Astrocyte (in vitro differentiated cells and primary cell): ENCODE results near the gene MACROH2A1. TPM values are rescaled to one million over a fixed set of nuclear protein-coding genes. Genes with fewer than 3 reads are reported as not detected.

Experiments
- DNase-seq: peaks from one replicate; pipeline ENCODE4 v3.0.0-alpha.2; 2010; ENCODE audit warnings: low read depth
- FAIRE-seq: peaks from 2 replicates; lab custom pipeline; 2011; peaks lifted over from hg19 to GRCh38; lab: Jason Lieb, UNC
- H2AFZ ChIP-seq: 2 replicates; pipeline ENCODE4 v1.6.0; 2012; ENCODE audit warnings: low read depth, low read length, inconsistent platforms
- H3K27ac ChIP-seq: 2 replicates; pipeline ENCODE4 v1.5.1; 2011; ENCODE audit warnings: low read depth, low read length, inconsistent platforms
- H3K27me3 ChIP-seq: 2 replicates; pipeline ENCODE4 v1.6.0; 2011; ENCODE audit warnings: low read length, inconsistent platforms; ENCODE audit not compliant: insufficient read depth
- H3K36me3 ChIP-seq: 2 replicates; pipeline ENCODE4 v1.5.1; 2011; ENCODE audit warnings: low read length, inconsistent platforms; ENCODE audit not compliant: insufficient read depth
- H3K4me1 ChIP-seq: 2 replicates; pipeline ENCODE4 v1.5.1; 2011; ENCODE audit warnings: low read length, inconsistent platforms; ENCODE audit not compliant: insufficient read depth
- H3K4me2 ChIP-seq: 2 replicates; pipeline ENCODE4 v1.6.0; 2012; ENCODE audit warnings: low read length, inconsistent platforms
- H3K4me3 ChIP-seq: 2 replicates; pipeline ENCODE4 v1.5.1; 2011; ENCODE audit warnings: low read depth, mild to moderate bottlenecking, low read length, inconsistent platforms; ENCODE audit not compliant: insufficient read depth
- H3K79me2 ChIP-seq: 2 replicates; pipeline ENCODE4 v1.6.0; 2012; ENCODE audit warnings: mild to moderate bottlenecking, low read length, inconsistent platforms; ENCODE audit not compliant: insufficient read depth
- H3K9ac ChIP-seq: 2 replicates; pipeline ENCODE4 v1.6.0; 2012; ENCODE audit warnings: mild to moderate bottlenecking, low read length, inconsistent platforms
- H3K9me3 ChIP-seq: 2 replicates; pipeline ENCODE4 v1.5.1; 2012; ENCODE audit warnings: low read depth, mild to moderate bottlenecking, low read length, inconsistent platforms; ENCODE audit not compliant: insufficient read depth
- H4K20me1 ChIP-seq: 2 replicates; pipeline ENCODE4 v1.6.0; 2012; ENCODE audit warnings: low read length, inconsistent platforms; ENCODE audit not compliant: insufficient read depth
- H3K27ac Mint-ChIP-seq: one replicate; pipeline ENCODE4 v1.8.0; 2021; ENCODE audit warnings: mild to moderate bottlenecking, mixed read lengths; ENCODE audit not compliant: unreplicated experiment
- H3K27me3 Mint-ChIP-seq: one replicate; pipeline ENCODE4 v1.8.0; 2021; ENCODE audit warnings: low read depth, mixed read lengths; ENCODE audit not compliant: unreplicated experiment
- H3K36me3 Mint-ChIP-seq: one replicate; pipeline ENCODE4 v1.8.0; 2021; ENCODE audit warnings: low read depth, mixed read lengths; ENCODE audit not compliant: unreplicated experiment
- H3K4me1 Mint-ChIP-seq: one replicate; pipeline ENCODE4 v1.8.0; 2021; ENCODE audit warnings: low read depth, mixed read lengths; ENCODE audit not compliant: unreplicated experiment
- H3K4me3 Mint-ChIP-seq: one replicate; pipeline ENCODE4 v1.8.0; 2021; ENCODE audit warnings: mild to moderate bottlenecking, moderate library complexity, mixed read lengths; ENCODE audit not compliant: unreplicated experiment
- H3K9me3 Mint-ChIP-seq: one replicate; pipeline ENCODE4 v1.8.0; 2021; ENCODE audit warnings: mild to moderate bottlenecking, mixed read lengths; ENCODE audit not compliant: unreplicated experiment
- EZH2 ChIP-seq: IDR thresholded peaks from 2 replicates; pipeline ENCODE4 v1.6.1; 2012; ENCODE audit warnings: mild to moderate bottlenecking, low read length, inconsistent platforms; ENCODE audit not compliant: insufficient read depth
- total RNA-seq: library from RNA; stranded (reverse); gene quantifications from 2 replicates; pipeline ENCODE4 v1.2.1, GENCODE V29; 2021
- TF ChIP-seq, protein P1 (sequence below): IDR thresholded peaks from 2 replicates; pipeline ENCODE4 v1.5.1; 2011; ENCODE audit warnings: low read depth, mild to moderate bottlenecking, inconsistent platforms, low read length, moderate library complexity; ENCODE audit not compliant: insufficient read depth

The MACROH2A1 gene
- total RNA-seq, 1 donor from 2014 or later, result 143 TPM

DNA sequence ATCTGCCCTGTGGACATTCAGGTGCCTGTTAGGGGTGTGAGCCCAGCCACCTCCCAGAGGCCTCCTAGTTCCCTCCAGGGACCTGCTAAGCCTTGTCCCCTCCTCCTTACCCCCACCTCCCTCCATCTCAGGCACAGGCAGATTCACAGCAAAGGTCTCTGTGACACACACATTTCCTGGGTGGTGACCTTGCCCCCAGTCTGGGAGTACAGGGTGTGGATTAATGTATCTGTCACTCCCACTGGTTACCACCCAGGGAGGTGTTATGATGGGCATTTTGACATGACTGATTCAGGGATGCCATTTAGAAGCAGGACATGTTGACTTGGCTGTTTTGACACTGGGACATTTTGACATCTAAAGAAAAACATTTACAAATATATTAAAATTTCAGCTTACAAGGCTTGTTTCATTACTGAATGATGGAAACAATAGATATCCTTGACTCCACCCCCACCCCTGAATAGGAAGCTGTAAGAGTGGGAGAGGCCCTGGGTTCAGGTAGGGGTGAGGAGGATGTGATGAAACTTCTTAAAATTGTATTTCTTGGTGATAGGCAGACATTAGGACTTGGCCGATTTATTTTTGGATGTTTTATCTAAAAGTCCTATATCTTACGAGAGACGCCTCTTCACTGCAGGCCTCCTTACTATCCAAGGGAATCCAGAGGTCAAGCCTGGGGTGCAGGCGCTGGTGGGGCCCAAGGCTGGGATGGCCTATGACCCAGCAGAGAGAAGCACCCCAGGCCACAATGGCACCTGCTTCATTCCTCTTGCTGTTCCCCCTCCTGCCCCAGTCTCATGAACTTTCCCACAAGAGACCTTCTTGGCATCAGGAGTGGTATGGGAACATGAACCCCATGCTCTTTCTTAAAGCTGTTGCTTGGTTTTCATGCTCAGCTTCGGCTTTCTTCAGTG lies 101.9 kb downstream of the MACROH2A1 start:
- peaks cover under 1% of the 10 kb centered on the region for H3K27me3 Mint-ChIP-seq
- Histone ChIP-seq H2AFZ (no peak overlapping the region), H3K27me3 (no peaks in the 10 kb centered on the region), H3K9ac (no peak overlapping the region), H3K4me2 (no peak overlapping the region), H3K36me3 (no peaks in the 10 kb centered on the region), H3K79me2 (no peaks in the 10 kb centered on the region), H4K20me1 (no peaks in the 10 kb centered on the region), H3K9me3 (no peaks in the 10 kb centered on the region), H3K4me1 (no peaks in the 10 kb centered on the region), H3K4me3 (no peak overlapping the region), H3K27ac (no peak overlapping the region)
- no peak overlapping the region for H3K4me3 Mint-ChIP-seq
- no peaks in the 10 kb centered on the region for H3K9me3 Mint-ChIP-seq
- DNase-seq, result no peak
- no peaks in the 10 kb centered on the region for H3K36me3 Mint-ChIP-seq
- no peaks in the 10 kb centered on the region for H3K4me1 Mint-ChIP-seq
- TF ChIP-seq, protein P1, sequence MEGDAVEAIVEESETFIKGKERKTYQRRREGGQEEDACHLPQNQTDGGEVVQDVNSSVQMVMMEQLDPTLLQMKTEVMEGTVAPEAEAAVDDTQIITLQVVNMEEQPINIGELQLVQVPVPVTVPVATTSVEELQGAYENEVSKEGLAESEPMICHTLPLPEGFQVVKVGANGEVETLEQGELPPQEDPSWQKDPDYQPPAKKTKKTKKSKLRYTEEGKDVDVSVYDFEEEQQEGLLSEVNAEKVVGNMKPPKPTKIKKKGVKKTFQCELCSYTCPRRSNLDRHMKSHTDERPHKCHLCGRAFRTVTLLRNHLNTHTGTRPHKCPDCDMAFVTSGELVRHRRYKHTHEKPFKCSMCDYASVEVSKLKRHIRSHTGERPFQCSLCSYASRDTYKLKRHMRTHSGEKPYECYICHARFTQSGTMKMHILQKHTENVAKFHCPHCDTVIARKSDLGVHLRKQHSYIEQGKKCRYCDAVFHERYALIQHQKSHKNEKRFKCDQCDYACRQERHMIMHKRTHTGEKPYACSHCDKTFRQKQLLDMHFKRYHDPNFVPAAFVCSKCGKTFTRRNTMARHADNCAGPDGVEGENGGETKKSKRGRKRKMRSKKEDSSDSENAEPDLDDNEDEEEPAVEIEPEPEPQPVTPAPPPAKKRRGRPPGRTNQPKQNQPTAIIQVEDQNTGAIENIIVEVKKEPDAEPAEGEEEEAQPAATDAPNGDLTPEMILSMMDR, result no peak
- no peak for TF ChIP-seq EZH2
- no peak for FAIRE-seq
- no peak overlapping the region for H3K27ac Mint-ChIP-seq

GRCh38 chr5:135295852-135296251 lies 103.2 kb downstream of the MACROH2A1 start:
- H3K36me3 ChIP-seq, result no peaks in the 10 kb centered on the region
- no peaks in the 10 kb centered on the region for H3K9me3 ChIP-seq
- H3K4me3 ChIP-seq, result no peak overlapping the region
- no peaks in the 10 kb centered on the region for H3K36me3 Mint-ChIP-seq
- no peaks in the 10 kb centered on the region for H3K4me1 ChIP-seq
- no peaks in the 10 kb centered on the region for H3K79me2 ChIP-seq
- no peaks in the 10 kb centered on the region for H4K20me1 ChIP-seq
- H3K27ac Mint-ChIP-seq, result no peak overlapping the region
- no peak for FAIRE-seq
- H3K9me3 Mint-ChIP-seq, result no peaks in the 10 kb centered on the region
- H3K9ac ChIP-seq, result no peak overlapping the region
- H2AFZ ChIP-seq, result no peak overlapping the region
- no peak for DNase-seq
- no peak overlapping the region for H3K4me2 ChIP-seq
- H3K4me3 Mint-ChIP-seq, result no peak overlapping the region
- TF ChIP-seq EZH2, result no peak
- TF ChIP-seq, protein P1, result no peak
- H3K27me3 ChIP-seq, result no peaks in the 10 kb centered on the region
- peaks cover 3% of the 10 kb centered on the region for H3K27me3 Mint-ChIP-seq
- H3K4me1 Mint-ChIP-seq, result no peaks in the 10 kb centered on the region
- no peak overlapping the region for H3K27ac ChIP-seq

DNA sequence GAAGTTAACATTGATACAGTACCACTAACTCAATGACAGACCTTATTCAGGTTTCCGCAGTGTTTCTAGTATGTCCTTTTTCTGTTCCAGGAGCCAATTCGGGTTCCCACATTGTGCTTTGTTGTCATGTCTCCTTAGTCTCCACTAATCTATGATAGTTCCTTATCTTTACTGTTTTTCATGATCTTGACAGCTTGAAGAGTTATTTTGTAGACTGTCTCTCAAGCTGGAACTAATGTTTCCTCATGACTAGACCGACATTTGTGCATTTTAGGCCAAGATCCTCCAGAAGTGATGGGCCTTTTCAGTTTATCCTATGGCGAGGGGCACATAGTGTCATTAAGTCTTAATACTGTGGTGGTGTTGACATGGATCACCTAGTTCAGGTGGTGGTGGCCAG lies 104.2 kb downstream of the MACROH2A1 start:
- peaks cover 3% of the 10 kb centered on the region for H3K27me3 Mint-ChIP-seq
- no peak for FAIRE-seq

More for the DNA sequence above, 104.2 kb downstream of the MACROH2A1 start:
- no peaks in the 10 kb centered on the region for H3K36me3 Mint-ChIP-seq
- no peaks in the 10 kb centered on the region for H3K4me1 Mint-ChIP-seq
- Histone ChIP-seq H3K79me2 (no peaks in the 10 kb centered on the region), H3K9me3 (no peaks in the 10 kb centered on the region), H3K4me1 (no peaks in the 10 kb centered on the region), H3K4me3 (no peak overlapping the region), H4K20me1 (no peaks in the 10 kb centered on the region), H3K27me3 (no peaks in the 10 kb centered on the region), H3K27ac (no peak overlapping the region), H3K4me2 (no peak overlapping the region), H3K9ac (no peak overlapping the region), H2AFZ (no peak overlapping the region), H3K36me3 (no peaks in the 10 kb centered on the region)
- no peak overlapping the region for H3K4me3 Mint-ChIP-seq
- TF ChIP-seq EZH2, result no peak
- TF ChIP-seq, protein P1, result no peak
- no peak overlapping the region for H3K27ac Mint-ChIP-seq
- no peak for DNase-seq
- no peaks in the 10 kb centered on the region for H3K9me3 Mint-ChIP-seq
